ENCODE results near the gene HOMER2.

HOMER2 gene

GRCh38 chr15:82862886-82863285 is 89.6 kb downstream of the HOMER2 start:
- TF ChIP-seq EZH2phosphoT487 (IDR thresholded peaks at IDR 0.05; ENCODE audit: borderline replicate concordance, low read length): no peak
- TF ChIP-seq, protein P1, sequence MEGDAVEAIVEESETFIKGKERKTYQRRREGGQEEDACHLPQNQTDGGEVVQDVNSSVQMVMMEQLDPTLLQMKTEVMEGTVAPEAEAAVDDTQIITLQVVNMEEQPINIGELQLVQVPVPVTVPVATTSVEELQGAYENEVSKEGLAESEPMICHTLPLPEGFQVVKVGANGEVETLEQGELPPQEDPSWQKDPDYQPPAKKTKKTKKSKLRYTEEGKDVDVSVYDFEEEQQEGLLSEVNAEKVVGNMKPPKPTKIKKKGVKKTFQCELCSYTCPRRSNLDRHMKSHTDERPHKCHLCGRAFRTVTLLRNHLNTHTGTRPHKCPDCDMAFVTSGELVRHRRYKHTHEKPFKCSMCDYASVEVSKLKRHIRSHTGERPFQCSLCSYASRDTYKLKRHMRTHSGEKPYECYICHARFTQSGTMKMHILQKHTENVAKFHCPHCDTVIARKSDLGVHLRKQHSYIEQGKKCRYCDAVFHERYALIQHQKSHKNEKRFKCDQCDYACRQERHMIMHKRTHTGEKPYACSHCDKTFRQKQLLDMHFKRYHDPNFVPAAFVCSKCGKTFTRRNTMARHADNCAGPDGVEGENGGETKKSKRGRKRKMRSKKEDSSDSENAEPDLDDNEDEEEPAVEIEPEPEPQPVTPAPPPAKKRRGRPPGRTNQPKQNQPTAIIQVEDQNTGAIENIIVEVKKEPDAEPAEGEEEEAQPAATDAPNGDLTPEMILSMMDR (IDR thresholded peaks at IDR 0.05; ENCODE audit: low read depth, low read length, poor library complexity, severe bottlenecking): no peak
- Histone ChIP-seq H3K9me2 (replicated peaks; ENCODE audit: control insufficient read depth, low read length) (no peaks in the 10 kb centered on the region), H3K36me3 (ENCODE audit: control insufficient read depth, low read length) (no peaks in the 10 kb centered on the region), H3K27ac (ENCODE audit: low read depth, low read length) (no peak overlapping the region), H3K9me3 (ENCODE audit: control insufficient read depth, insufficient read depth, low read length) (no peaks in the 10 kb centered on the region), H4K20me1 (ENCODE audit: control insufficient read depth, insufficient read depth, low read depth, low read length) (no peaks in the 10 kb centered on the region), H3K27me3 (ENCODE audit: control insufficient read depth, low read length) (peaks cover 11% of the 10 kb centered on the region; the same call in 1 of the 2 replicates), H3K4me1 (ENCODE audit: control insufficient read depth, low read length) (no peaks in the 10 kb centered on the region), H3K79me2 (ENCODE audit: control insufficient read depth, low read length) (no peaks in the 10 kb centered on the region), H3K4me3 (ENCODE audit: low read length) (no peak overlapping the region), H3F3A (ENCODE audit: control insufficient read depth, insufficient read depth) (no peaks in the 10 kb centered on the region), H3K4me2 (ENCODE audit: low read length) (no peak overlapping the region)

GRCh38 chr15:82858932-82859331 is 93.6 kb downstream of the HOMER2 start:
- no peaks in the 10 kb centered on the region for H3K79me2 ChIP-seq (ENCODE audit: control insufficient read depth, low read length)
- H3K36me3 ChIP-seq (ENCODE audit: control insufficient read depth, low read length): no peaks in the 10 kb centered on the region
- H3K27ac ChIP-seq (ENCODE audit: low read depth, low read length): no peak overlapping the region
- H4K20me1 ChIP-seq (ENCODE audit: control insufficient read depth, insufficient read depth, low read depth, low read length): no peaks in the 10 kb centered on the region
- H3F3A ChIP-seq (ENCODE audit: control insufficient read depth, insufficient read depth): no peaks in the 10 kb centered on the region
- H3K9me2 ChIP-seq (replicated peaks; ENCODE audit: control insufficient read depth, low read length): no peaks in the 10 kb centered on the region
- peaks cover 9% of the 10 kb centered on the region for H3K4me1 ChIP-seq (ENCODE audit: control insufficient read depth, low read length)
- peaks cover 10% of the 10 kb centered on the region; the same call in 1 of the 2 replicates for H3K27me3 ChIP-seq (ENCODE audit: control insufficient read depth, low read length)
- TF ChIP-seq, protein P1 (IDR thresholded peaks at IDR 0.05; ENCODE audit: low read depth, low read length, poor library complexity, severe bottlenecking): no peak
- no peak for TF ChIP-seq EZH2phosphoT487 (IDR thresholded peaks at IDR 0.05; ENCODE audit: borderline replicate concordance, low read length)
- no peaks in the 10 kb centered on the region for H3K9me3 ChIP-seq (ENCODE audit: control insufficient read depth, insufficient read depth, low read length)
- no peak overlapping the region for H3K4me2 ChIP-seq (ENCODE audit: low read length)
- H3K4me3 ChIP-seq (ENCODE audit: low read length): no peak overlapping the region

GRCh38 chr15:82856397-82857170 is 95.9 kb downstream of the HOMER2 start:
- Histone ChIP-seq H3K79me2 (ENCODE audit: control insufficient read depth, low read length) (no peaks in the 10 kb centered on the region), H3K27ac (ENCODE audit: low read depth, low read length) (no peak overlapping the region), H3K9me3 (ENCODE audit: control insufficient read depth, insufficient read depth, low read length) (no peaks in the 10 kb centered on the region), H3K36me3 (ENCODE audit: control insufficient read depth, low read length) (no peaks in the 10 kb centered on the region), H3F3A (ENCODE audit: control insufficient read depth, insufficient read depth) (no peaks in the 10 kb centered on the region), H3K4me3 (ENCODE audit: low read length) (no peak overlapping the region), H3K27me3 (ENCODE audit: control insufficient read depth, low read length) (0 out of 2 replicates have a peak, but pooled peaks cover 2% of the 10 kb centered on the region), H3K9me2 (replicated peaks; ENCODE audit: control insufficient read depth, low read length) (no peaks in the 10 kb centered on the region), H3K4me2 (ENCODE audit: low read length) (no peak overlapping the region), H3K4me1 (ENCODE audit: control insufficient read depth, low read length) (peaks cover 9% of the 10 kb centered on the region), H4K20me1 (ENCODE audit: control insufficient read depth, insufficient read depth, low read depth, low read length) (no peaks in the 10 kb centered on the region)
- TF ChIP-seq EZH2phosphoT487 (IDR thresholded peaks at IDR 0.05; ENCODE audit: borderline replicate concordance, low read length): no peak
- TF ChIP-seq, protein P1 (IDR thresholded peaks at IDR 0.05; ENCODE audit: low read depth, low read length, poor library complexity, severe bottlenecking): no peak
